GM23248 (cell line): ENCODE measurements around the gene KIAA1586.
"Not testable (repeated sequence)": the region's sequence is repeated elsewhere in the genome, so short reads cannot be mapped to it uniquely, and the experiment has no call there.

ENCODE experiments used
- EZH2 ChIP-seq: fragments of 200-600 bp; sonication (generic); IDR thresholded peaks from 2 replicates; pipeline ENCODE4 v1.6.1; 2018; ENCODE audit warnings: antibody characterized with exemption, mild to moderate bottlenecking; ENCODE audit not compliant: insufficient read depth, poor library complexity, severe bottlenecking
- EZH2phosphoT487 ChIP-seq: fragments of 200-600 bp; sonication (generic); IDR thresholded peaks from 2 replicates; pipeline ENCODE4 v1.6.1; 2018; ENCODE audit warnings: antibody characterized with exemption, moderate library complexity, mild to moderate bottlenecking, low read depth; ENCODE audit not compliant: insufficient read depth

DNA sequence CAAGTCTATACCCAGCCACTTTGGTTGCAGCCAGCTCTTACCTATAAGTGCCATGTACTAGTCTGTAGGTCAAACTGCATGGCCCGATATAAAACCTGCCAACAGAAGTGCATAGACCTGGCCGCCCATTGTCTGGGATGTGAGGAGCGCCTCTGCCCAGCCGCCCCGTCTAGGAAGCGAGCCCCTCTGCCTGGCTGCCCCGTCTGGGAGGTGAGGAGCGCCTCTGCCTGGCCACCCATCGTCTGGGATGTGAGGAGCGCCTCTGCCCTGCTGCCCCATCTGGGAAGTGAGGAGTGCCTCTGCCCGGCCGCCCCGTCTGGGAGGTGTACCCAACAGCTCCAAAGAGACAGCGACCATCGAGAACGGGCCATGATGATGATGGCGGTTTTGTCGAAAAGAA is 46.7 kb upstream of the KIAA1586 start:
- not testable (repeated sequence) for TF ChIP-seq EZH2, EZH2phosphoT487
